WERI-Rb-1 (cell line): ENCODE measurements around the gene KIAA1958.

Experiments
- DNase-seq: peaks from one replicate; pipeline ENCODE4 v3.0.0-alpha.2; 2020
- H3K27ac ChIP-seq: fragments of 250-450 bp; sonication (Bioruptor Pico); 2 replicates; pipeline ENCODE4 v1.5.1; 2020; ENCODE audit warnings: mild to moderate bottlenecking, moderate library complexity
- H3K27me3 ChIP-seq: fragments of 250-450 bp; sonication (Bioruptor Pico); 2 replicates; pipeline ENCODE4 v1.5.1; 2021; ENCODE audit warnings: mild to moderate bottlenecking, low read depth, moderate library complexity; ENCODE audit not compliant: insufficient read depth, severe bottlenecking
- H3K36me3 ChIP-seq: fragments of 250-450 bp; sonication (Bioruptor Pico); 2 replicates; pipeline ENCODE4 v1.5.1; 2020; ENCODE audit warnings: mild to moderate bottlenecking, moderate library complexity
- H3K4me3 ChIP-seq: 2 replicates; pipeline ENCODE4 v1.5.1; 2011; ENCODE audit warnings: low read depth, mild to moderate bottlenecking, control low read depth, low read length
- H3K9me3 ChIP-seq: fragments of 250-450 bp; sonication (Bioruptor Pico); 2 replicates; pipeline ENCODE4 v1.5.1; 2021; ENCODE audit warnings: mild to moderate bottlenecking, moderate library complexity; ENCODE audit not compliant: severe bottlenecking
- TF ChIP-seq, protein P1 (sequence below): IDR thresholded peaks from 2 replicates; pipeline ENCODE4 v1.5.1; 2011; ENCODE audit warnings: low read depth, mild to moderate bottlenecking, control low read depth, inconsistent platforms, low read length

The KIAA1958 gene

DNA sequence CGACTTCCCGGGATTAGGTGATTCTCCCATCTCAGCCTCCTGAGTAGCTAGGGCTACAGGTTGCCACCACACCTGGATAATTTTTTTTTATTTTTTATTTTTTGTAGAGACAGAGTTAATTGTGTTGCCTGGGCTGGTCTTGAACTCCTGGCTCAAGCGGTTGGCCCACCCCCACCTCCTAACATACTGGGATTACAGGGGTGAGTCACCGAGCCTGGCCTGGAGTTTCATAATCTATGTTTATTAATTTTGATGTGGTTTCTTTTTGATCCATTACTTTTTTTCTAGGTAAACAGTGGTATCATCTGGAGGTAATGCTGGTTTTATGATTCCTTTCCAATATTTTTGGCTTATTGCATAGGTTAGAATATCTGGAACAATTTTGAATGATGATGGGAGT, 54.2 kb downstream of the KIAA1958 start:
- no peak overlapping the region for H3K27ac ChIP-seq
- TF ChIP-seq, protein P1, sequence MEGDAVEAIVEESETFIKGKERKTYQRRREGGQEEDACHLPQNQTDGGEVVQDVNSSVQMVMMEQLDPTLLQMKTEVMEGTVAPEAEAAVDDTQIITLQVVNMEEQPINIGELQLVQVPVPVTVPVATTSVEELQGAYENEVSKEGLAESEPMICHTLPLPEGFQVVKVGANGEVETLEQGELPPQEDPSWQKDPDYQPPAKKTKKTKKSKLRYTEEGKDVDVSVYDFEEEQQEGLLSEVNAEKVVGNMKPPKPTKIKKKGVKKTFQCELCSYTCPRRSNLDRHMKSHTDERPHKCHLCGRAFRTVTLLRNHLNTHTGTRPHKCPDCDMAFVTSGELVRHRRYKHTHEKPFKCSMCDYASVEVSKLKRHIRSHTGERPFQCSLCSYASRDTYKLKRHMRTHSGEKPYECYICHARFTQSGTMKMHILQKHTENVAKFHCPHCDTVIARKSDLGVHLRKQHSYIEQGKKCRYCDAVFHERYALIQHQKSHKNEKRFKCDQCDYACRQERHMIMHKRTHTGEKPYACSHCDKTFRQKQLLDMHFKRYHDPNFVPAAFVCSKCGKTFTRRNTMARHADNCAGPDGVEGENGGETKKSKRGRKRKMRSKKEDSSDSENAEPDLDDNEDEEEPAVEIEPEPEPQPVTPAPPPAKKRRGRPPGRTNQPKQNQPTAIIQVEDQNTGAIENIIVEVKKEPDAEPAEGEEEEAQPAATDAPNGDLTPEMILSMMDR, result no peak
- no peaks in the 10 kb centered on the region for H3K27me3 ChIP-seq
- no peaks in the 10 kb centered on the region for H3K36me3 ChIP-seq
- DNase-seq, result no peak
- no peak overlapping the region for H3K4me3 ChIP-seq
- H3K9me3 ChIP-seq, result no peaks in the 10 kb centered on the region

DNA sequence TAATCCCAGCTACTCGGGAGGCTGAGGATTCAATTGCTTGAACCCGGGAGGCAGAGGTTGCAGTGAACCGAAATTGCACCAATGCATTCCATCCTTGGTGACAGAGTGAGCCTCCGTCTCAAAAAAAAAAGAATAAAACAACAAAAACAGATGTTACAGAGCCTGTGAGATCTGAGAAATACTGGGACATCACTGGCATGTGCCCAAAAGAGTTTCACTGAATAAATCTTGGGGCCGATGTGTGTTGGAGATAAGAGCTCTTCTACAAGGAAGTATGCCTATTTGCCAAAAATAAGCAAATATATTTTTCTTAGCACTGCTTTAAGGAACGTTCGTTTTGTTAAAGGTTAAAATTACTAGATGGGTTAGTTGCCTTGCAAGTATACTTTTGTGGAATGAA, 55.1 kb downstream of the KIAA1958 start:
- TF ChIP-seq, protein P1, result no peak
- no peak for DNase-seq
- Histone ChIP-seq H3K36me3 (no peaks in the 10 kb centered on the region), H3K27ac (no peak overlapping the region), H3K4me3 (no peak overlapping the region), H3K9me3 (no peaks in the 10 kb centered on the region), H3K27me3 (no peaks in the 10 kb centered on the region)

DNA sequence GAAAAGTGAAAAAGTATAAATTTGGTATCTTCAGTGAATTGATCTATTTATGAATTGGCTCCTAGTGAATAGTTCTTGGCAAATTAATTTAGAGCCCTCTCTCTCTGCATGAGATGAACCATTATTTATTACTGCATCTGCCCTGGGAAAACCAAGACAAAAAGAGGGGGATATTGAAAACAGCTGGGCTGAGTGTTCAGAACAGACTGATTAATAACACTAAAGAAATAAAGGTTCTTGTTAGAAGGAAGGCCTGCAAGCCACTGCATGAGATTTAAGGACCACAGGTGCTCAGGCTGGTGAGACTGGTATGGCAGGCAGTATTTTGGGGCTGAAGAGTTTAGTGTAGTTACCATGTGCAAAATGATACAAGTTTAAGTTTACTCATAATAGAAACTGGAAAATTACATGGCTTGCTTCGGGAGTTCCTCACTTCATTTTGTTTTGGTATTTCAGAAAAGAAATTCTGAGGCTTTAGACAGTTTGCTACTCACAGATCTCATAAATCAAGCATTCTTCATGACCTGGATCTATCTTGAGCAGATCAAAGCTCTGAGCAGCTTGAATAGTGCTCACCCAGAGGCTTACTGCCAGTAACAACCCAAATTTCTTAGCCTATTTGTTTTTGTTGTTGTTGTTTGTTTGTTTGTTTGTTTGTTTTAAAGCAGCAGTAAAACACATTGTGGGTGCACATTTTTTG, 56.1 kb downstream of the KIAA1958 start:
- Histone ChIP-seq H3K27ac (no peak overlapping the region), H3K36me3 (no peaks in the 10 kb centered on the region), H3K27me3 (no peaks in the 10 kb centered on the region), H3K9me3 (no peaks in the 10 kb centered on the region), H3K4me3 (no peak overlapping the region)
- no peak for DNase-seq
- TF ChIP-seq, protein P1, result no peak

DNA sequence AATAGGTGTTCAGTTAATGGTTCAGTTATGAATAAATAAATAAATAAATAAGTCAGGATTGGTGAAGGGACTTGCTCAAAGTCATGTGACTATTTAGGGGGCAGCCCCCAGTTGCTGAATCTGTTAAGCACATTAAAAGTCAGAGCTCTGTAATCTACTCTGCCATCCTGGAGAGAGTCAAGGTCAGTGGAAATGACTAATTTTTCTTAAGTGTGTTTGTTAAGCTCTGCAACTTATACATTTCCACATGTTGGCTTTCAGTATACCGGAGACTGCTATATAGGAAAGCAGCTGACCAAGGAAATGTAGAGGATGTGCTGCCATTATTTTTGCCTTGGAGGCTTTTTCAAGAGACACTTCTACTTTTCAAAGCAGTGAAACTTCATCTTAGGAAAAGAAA, 57.9 kb downstream of the KIAA1958 start:
- Histone ChIP-seq H3K4me3 (no peak overlapping the region), H3K36me3 (no peaks in the 10 kb centered on the region), H3K27me3 (no peaks in the 10 kb centered on the region), H3K9me3 (no peaks in the 10 kb centered on the region), H3K27ac (no peak overlapping the region)
- TF ChIP-seq, protein P1, result no peak
- DNase-seq, result no peak

DNA sequence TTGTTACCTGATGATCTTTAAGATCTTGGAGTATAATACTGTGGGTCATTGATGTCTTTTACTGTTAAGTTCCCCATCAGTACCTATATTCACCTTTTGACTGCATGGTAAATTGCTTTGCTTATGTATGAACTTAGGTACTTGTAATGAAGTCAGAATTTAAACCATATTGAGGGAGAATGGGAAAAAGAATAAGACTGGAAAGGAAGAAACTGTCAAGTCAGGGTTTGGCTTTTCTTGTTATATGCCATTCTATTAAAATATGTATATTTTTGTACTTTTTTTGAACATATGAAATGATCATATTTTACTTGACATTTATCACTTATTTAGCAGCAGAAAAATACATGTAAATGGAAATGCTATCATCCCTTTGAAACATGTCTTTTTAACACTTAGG, 58.6 kb downstream of the KIAA1958 start:
- Histone ChIP-seq H3K36me3 (no peaks in the 10 kb centered on the region), H3K4me3 (no peak overlapping the region), H3K9me3 (no peaks in the 10 kb centered on the region), H3K27me3 (no peaks in the 10 kb centered on the region), H3K27ac (no peak overlapping the region)
- no peak for DNase-seq
- TF ChIP-seq, protein P1, result no peak
